ENCODE data around the gene PALM3.
A peak's percentile ranks its signal among the peaks of the same experiment; 100 is the strongest.
"Not testable (repeated sequence)": the region's sequence is repeated elsewhere in the genome, so short reads cannot be mapped to it uniquely, and the experiment has no call there.

PALM3 gene

GRCh38 chr19:14053500-14053899, 8.4 kb downstream of the PALM3 start:
- H3K4me3 ChIP-seq (ENCODE audit: low read length) = no peak overlapping the region
- no peak for TF ChIP-seq CTCF (conservative IDR thresholded peaks at IDR 0.05; ENCODE audit: low read length)
- DNase-seq (ENCODE audit: low read depth) = no peak

GRCh38 chr19:14053032-14053431, 8.8 kb downstream of the PALM3 start:
- TF ChIP-seq CTCF (conservative IDR thresholded peaks at IDR 0.05; ENCODE audit: low read length) = no peak
- H3K4me3 ChIP-seq (ENCODE audit: low read length) = no peak overlapping the region
- DNase-seq (ENCODE audit: low read depth) = no peak

GRCh38 chr19:14052470-14052869, 9.4 kb downstream of the PALM3 start:
- no peak overlapping the region for H3K4me3 ChIP-seq (ENCODE audit: low read length)
- no peak for TF ChIP-seq CTCF (conservative IDR thresholded peaks at IDR 0.05; ENCODE audit: low read length)
- DNase-seq (ENCODE audit: low read depth) = no peak

- H3K4me3 ChIP-seq (ENCODE audit: low read length) = no peak overlapping the region
- TF ChIP-seq CTCF (conservative IDR thresholded peaks at IDR 0.05; ENCODE audit: low read length) = no peak
- no peak for DNase-seq (ENCODE audit: low read depth)
Measured at GRCh38 chr19:14051980-14052379, 9.9 kb downstream of the PALM3 start.

GRCh38 chr19:14050961-14051360, 10.9 kb downstream of the PALM3 start:
- not testable (repeated sequence) for DNase-seq (ENCODE audit: low read depth); H3K4me3 ChIP-seq (ENCODE audit: low read length)

GRCh38 chr19:14050512-14050911, 11.4 kb downstream of the PALM3 start:
- H3K4me3 ChIP-seq (ENCODE audit: low read length) = no peak overlapping the region
- TF ChIP-seq CTCF (conservative IDR thresholded peaks at IDR 0.05; ENCODE audit: low read length) = no peak
- no peak for DNase-seq (ENCODE audit: low read depth)

- no peak for DNase-seq (ENCODE audit: low read depth)
- H3K4me3 ChIP-seq (ENCODE audit: low read length) = no peak overlapping the region
- TF ChIP-seq CTCF (conservative IDR thresholded peaks at IDR 0.05; ENCODE audit: low read length) = peak; percentile 75
Measured at GRCh38 chr19:14048443-14049153, 13.3 kb downstream of the PALM3 start.

GRCh38 chr19:14047866-14048265, 14.0 kb downstream of the PALM3 start:
- not testable (repeated sequence) for DNase-seq (ENCODE audit: low read depth); H3K4me3 ChIP-seq (ENCODE audit: low read length)
